ENCODE measurements around the gene CERS6. TPM values are rescaled to one million over a fixed set of nuclear protein-coding genes. Genes with fewer than 3 reads are reported as not detected.

Gene CERS6
- total and polyA plus RNA-seq, 3 donors from 2014 or later: 24.7 to 71.0 (median 59.4) TPM

- Histone ChIP-seq H3K9me3 (no peaks in the 10 kb centered on the region), H3K27ac (peak overlapping the region in 1 of 2 donors; percentile 89), H3K4me1 (peaks cover 51% of the 10 kb centered on the region), H3K27me3 (no peaks in the 10 kb centered on the region), H3K36me3 (ENCODE audit: low read depth, missing control alignments) (no peaks in the 10 kb centered on the region), H3K4me3 (no peak overlapping the region)
- DNase-seq: no peak
- 94 to 96% methylated on average over 3 of the region's 3 CpGs for WGBS, 2 donors
- intact Hi-C loops (cut with DNase I; ENCODE audit: low total_unique reads): no loop called here
- TF ChIP-seq, protein P1, sequence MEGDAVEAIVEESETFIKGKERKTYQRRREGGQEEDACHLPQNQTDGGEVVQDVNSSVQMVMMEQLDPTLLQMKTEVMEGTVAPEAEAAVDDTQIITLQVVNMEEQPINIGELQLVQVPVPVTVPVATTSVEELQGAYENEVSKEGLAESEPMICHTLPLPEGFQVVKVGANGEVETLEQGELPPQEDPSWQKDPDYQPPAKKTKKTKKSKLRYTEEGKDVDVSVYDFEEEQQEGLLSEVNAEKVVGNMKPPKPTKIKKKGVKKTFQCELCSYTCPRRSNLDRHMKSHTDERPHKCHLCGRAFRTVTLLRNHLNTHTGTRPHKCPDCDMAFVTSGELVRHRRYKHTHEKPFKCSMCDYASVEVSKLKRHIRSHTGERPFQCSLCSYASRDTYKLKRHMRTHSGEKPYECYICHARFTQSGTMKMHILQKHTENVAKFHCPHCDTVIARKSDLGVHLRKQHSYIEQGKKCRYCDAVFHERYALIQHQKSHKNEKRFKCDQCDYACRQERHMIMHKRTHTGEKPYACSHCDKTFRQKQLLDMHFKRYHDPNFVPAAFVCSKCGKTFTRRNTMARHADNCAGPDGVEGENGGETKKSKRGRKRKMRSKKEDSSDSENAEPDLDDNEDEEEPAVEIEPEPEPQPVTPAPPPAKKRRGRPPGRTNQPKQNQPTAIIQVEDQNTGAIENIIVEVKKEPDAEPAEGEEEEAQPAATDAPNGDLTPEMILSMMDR (IDR thresholded peaks at IDR 0.05): no peak
- TF ChIP-seq POLR2A (IDR thresholded peaks at IDR 0.05): no peak
Observed at GRCh38 chr2:168525020-168525419, 68.9 kb downstream of the CERS6 start.

DNA sequence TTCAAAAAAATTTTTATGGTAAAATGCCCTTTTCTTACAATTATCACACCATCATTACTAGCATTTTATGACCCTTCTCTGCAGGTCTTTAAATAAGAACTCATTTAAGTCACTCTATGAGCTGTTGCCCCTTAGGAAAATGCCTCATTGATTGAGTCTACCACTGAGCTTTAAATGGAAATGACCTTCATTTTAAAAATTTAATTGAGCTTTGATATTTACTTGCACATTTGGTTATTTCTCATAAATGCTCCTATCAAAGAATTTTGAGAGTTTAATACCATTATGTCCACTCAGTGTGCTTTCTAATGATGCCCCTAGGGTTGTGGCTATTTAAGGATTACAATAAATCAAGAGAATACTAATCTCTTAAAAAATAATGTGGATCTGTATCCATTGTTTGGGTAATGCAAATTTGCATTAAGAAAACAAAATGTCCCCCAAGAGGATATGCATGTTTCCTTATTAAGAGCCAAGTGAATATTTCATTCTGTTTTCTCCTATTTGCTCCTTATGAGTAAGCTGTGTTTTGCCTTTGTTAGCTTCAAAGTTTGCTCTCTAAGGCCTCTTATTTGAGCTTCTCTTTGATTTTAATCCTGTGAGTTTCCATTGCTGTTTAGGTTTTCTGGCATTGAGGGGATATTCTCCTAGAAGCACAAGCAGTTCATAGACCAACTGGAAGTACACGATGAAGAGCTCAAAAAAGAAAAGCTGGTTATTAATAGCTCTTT lies 69.8 kb downstream of the CERS6 start:
- no peak for TF ChIP-seq POLR2A (IDR thresholded peaks at IDR 0.05)
- TF ChIP-seq, protein P1 (IDR thresholded peaks at IDR 0.05): no peak
- 15 to 27% methylated on average over 1 of the region's 1 CpG for WGBS, 2 donors
- Histone ChIP-seq H3K27me3 (no peaks in the 10 kb centered on the region), H3K4me3 (no peak overlapping the region), H3K27ac (peak overlapping the region; percentile 78 to 89), H3K36me3 (ENCODE audit: low read depth, missing control alignments) (no peaks in the 10 kb centered on the region), H3K4me1 (peaks cover 52% of the 10 kb centered on the region), H3K9me3 (no peaks in the 10 kb centered on the region)
- DNase-seq: no peak
- intact Hi-C loops (cut with DNase I; ENCODE audit: low total_unique reads): no loop called here

GRCh38 chr2:168526641-168527040 lies 70.6 kb downstream of the CERS6 start:
- 30 to 35% methylated on average over 3 of the region's 3 CpGs for WGBS, 2 donors
- intact Hi-C loops (cut with DNase I; ENCODE audit: low total_unique reads): no loop called here
- Histone ChIP-seq H3K27me3 (no peaks in the 10 kb centered on the region), H3K27ac (peak overlapping the region; percentile 78 to 89), H3K4me1 (peaks cover 52% of the 10 kb centered on the region), H3K36me3 (ENCODE audit: low read depth, missing control alignments) (no peaks in the 10 kb centered on the region), H3K9me3 (no peaks in the 10 kb centered on the region), H3K4me3 (no peak overlapping the region)
- TF ChIP-seq POLR2A (IDR thresholded peaks at IDR 0.05): no peak
- TF ChIP-seq, protein P1 (IDR thresholded peaks at IDR 0.05): no peak
- DNase-seq: peak; percentile 92

DNA sequence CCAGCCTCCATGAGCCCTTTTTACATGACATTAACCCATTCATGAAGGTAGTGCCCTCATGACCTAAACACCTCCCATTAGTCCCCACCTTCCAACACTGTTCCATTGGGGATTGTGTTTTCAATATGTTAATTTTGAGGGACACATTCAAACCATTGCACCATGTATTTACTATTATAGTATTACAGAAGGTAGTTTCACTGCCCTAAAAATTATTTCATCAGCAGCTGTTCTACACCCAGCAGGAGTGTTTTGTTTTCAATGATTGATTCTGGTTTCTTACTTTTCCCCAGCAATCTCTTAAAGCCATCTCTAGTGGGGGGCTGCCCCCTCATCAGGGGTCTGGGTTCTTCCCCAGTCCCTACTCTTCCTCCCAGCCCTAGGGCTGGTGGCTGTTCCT lies 71.9 kb downstream of the CERS6 start:
- TF ChIP-seq, protein P1 (IDR thresholded peaks at IDR 0.05): no peak
- TF ChIP-seq POLR2A (IDR thresholded peaks at IDR 0.05): no peak
- H3K4me3 ChIP-seq: no peak overlapping the region
- peaks cover 44% of the 10 kb centered on the region for H3K4me1 ChIP-seq
- intact Hi-C loops (cut with DNase I; ENCODE audit: low total_unique reads): no loop called here
- H3K27me3 ChIP-seq: no peaks in the 10 kb centered on the region
- no peak for DNase-seq
- no peaks in the 10 kb centered on the region for H3K9me3 ChIP-seq
- no peaks in the 10 kb centered on the region for H3K36me3 ChIP-seq (ENCODE audit: low read depth, missing control alignments)
- peak overlapping the region; percentile 78 to 89 for H3K27ac ChIP-seq

DNA sequence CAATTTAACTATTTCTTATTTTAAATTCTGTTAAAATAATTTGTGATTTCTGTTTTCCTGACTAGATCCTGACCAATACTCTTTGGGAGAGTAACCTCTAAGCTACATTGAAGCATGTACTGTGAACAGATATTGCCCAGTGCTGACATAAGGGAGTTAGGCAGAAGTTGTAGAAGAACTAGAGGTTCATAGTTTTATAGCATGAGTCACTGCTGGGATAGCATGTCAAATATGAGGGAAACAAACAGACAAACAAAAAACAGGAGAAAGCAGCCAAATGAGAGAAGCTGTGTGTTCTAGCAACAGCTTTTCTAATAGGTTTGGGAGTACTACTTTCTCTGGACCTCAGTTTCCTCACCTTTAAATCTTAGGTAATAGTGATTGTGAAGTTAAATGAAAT lies 72.4 kb downstream of the CERS6 start:
- Histone ChIP-seq H3K9me3 (no peaks in the 10 kb centered on the region), H3K4me3 (no peak overlapping the region), H3K4me1 (peaks cover 43% of the 10 kb centered on the region), H3K27ac (peak overlapping the region; percentile 78 to 89), H3K36me3 (ENCODE audit: low read depth, missing control alignments) (no peaks in the 10 kb centered on the region), H3K27me3 (no peaks in the 10 kb centered on the region)
- no peak for DNase-seq
- TF ChIP-seq, protein P1 (IDR thresholded peaks at IDR 0.05): no peak
- TF ChIP-seq POLR2A (IDR thresholded peaks at IDR 0.05): no peak
- intact Hi-C loops (cut with DNase I; ENCODE audit: low total_unique reads): no loop called here

Data from testis (tissue), 3 donors.